ENCODE data around the gene INPP5D.
"Not testable (repeated sequence)": the region's sequence is repeated elsewhere in the genome, so short reads cannot be mapped to it uniquely, and the experiment has no call there.

The INPP5D gene

DNA sequence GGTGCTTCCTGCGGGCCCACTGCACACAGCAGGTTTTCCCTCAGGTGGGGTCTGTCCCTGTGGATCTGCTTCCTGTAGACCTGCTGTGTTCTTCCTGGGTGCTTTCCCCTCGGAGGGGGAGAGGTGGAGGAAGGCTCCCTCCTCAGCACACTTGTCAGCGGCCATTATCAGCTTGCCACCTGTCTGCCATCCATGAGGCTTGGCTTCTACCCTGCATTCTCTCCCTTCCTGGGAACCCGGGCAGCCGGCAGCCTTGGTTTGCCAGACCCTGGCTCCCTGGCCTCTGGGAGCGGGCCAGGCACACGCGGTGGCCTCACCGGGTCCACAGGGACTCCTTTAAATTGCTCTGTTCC lies 58.5 kb downstream of the INPP5D start:
- no peak for DNase-seq (ENCODE audit: low spot score)

GRCh38 chr2:233119123-233119522 lies 59.0 kb downstream of the INPP5D start:
- no peak for DNase-seq (ENCODE audit: low spot score)

DNA sequence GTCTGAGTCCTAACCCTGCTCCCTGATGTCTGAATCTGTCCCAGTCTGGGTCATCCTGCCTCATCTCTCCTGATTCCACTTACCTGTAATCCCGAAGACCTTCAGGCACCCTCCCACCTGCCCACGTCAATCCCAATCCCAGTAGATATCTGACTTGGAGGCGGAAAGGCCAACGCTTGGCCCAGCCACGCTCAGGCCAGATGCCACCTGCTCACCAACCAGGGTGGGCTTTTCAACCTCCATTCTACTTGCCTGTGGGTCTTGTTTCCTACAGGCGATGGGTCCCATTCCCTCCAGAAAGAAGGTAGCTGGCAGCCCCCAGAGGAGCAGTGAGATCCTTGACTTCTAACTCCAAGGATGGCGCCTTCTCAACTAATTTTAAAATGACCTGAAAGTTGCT lies 59.7 kb downstream of the INPP5D start:
- DNase-seq (ENCODE audit: low spot score): no peak

GRCh38 chr2:233120459-233120858 lies 60.3 kb downstream of the INPP5D start:
- no peak for DNase-seq (ENCODE audit: low spot score)

- DNase-seq (ENCODE audit: low spot score): no peak
These were observed 61.7 kb downstream of the INPP5D start for GRCh38 chr2:233121856-233122255.

DNA sequence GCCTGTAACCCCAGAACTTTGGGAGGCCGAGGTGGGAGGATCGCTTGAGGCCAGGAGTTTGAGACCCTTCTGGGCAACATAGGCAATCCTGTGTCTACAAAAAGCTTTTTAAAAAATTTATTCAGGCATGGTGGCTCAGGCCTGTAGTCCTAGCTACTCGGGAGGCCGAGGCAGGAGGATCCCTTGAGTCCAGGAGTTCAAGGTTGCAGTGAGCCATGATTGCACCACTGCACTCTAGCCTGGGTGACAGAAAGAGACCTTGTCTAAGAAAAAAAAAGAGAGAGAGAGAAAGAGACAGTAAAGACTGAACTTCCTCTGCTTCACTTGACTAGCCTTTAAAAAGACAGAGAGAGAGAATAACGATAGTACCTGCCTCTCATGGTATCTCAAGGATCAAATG lies 62.4 kb downstream of the INPP5D start:
- no peak for DNase-seq (ENCODE audit: low spot score)

DNA sequence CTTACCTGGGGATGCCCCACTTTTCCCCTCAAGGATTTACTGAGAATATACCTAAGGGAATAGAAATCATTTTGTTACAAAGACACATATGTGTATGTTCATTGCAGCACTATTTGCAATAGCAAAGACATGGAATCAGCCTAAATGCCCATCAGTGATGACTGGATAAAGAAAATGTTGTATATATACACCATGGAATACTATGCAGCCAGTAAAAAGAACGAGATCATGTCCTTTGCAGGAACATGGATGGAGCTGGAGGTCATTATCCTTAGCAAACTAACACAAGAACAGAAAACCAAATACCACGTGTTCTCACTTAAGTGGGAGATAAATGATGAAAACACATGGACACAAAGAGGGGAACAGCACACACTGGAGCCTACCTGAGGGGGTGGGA lies 63.4 kb downstream of the INPP5D start:
- not testable (repeated sequence) for DNase-seq (ENCODE audit: low spot score)

- DNase-seq (ENCODE audit: low spot score): no peak
These were observed 64.4 kb downstream of the INPP5D start for GRCh38 chr2:233124421-233125080.

DNA sequence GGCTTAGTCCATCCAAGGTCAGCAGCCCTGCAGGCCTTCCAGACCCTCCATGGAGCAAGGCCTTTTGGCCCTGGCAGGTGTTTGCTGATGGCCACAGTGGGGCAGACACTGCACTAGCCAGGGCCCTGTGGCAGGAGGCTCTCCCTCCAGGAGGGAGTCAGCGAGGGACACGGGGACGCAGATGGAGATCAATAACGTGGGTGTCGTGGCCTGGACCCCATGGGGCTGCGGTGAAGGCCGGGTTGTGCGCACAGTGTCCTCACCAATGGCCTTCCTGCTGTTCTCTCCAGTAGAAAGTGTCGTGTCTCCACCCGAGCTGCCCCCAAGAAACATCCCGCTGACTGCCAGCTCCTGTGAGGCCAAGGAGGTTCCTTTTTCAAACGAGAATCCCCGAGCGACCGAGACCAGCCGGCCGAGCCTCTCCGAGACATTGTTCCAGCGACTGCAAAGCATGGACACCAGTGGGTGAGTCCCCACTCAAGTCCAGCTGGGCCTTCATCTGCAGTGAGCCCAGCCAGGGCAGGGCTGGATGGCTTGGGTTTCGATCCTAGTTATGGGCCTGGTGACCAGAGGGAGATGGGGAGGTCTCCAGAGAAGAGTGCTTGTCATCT lies 65.4 kb downstream of the INPP5D start:
- DNase-seq (ENCODE audit: low spot score): no peak

- DNase-seq (ENCODE audit: low spot score): peak; percentile 48
These were observed 69.3 kb downstream of the INPP5D start for GRCh38 chr2:233129351-233129978.

DNA sequence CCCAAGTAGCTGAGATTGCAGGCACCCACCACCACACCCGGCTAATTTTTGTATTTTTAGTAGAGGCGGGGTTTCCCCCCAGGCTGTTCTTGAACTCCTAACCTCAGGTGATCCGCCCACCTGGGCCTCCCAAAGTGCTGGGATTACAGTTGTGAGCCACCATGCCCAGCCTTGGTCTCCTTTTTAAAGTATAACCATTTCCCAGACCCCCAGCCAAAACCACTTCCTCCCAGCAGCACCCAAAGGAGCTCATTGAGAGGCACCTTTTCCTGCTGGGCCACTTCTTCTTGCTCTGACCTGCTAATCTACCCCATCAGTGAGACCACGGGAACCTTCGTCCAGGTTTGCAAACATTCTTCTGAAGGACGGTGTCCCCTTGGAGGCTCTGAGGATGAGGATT lies 69.9 kb downstream of the INPP5D start:
- no peak for DNase-seq (ENCODE audit: low spot score)

- DNase-seq (ENCODE audit: low spot score): no peak
These were observed 70.4 kb downstream of the INPP5D start for GRCh38 chr2:233130481-233131020.

DNA sequence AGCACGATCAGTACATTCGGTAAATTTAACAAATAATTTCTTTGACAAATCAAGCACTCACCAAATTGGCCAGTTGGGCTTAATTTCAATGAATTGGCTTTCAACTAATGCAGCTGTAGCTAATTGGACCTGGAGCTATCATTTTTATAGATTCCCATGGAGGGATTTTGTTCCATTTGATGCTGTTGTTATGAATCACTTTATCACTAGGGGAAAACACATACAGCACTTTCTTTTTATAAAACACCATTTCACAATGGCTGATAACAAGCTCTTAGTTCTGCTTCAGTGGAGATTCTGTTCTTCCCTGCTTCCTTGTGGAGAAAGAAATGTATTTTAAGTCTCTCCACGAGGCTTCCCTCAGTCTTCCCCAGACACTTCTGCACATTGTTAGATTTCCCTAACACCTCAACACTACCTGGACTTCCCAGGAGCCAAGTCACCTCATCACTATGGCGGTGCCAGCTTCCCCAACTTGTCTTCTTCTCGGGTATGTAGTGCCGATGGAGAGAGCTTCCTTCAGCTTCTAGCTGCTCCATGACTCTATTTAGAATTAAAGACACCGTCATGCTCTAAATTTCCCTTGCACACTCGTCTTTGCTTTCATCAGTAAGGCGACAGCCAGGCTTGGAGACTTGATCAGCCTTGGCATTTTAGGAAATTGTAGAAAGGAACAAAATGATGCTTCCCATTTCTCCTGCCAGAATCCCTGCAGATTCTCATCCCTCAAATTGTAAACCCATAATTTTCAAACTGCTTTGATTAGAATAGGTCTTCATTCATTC lies 72.0 kb downstream of the INPP5D start:
- DNase-seq (ENCODE audit: low spot score): no peak

- no peak for DNase-seq (ENCODE audit: low spot score)
These were observed 73.1 kb downstream of the INPP5D start for GRCh38 chr2:233133239-233133638.

DNA sequence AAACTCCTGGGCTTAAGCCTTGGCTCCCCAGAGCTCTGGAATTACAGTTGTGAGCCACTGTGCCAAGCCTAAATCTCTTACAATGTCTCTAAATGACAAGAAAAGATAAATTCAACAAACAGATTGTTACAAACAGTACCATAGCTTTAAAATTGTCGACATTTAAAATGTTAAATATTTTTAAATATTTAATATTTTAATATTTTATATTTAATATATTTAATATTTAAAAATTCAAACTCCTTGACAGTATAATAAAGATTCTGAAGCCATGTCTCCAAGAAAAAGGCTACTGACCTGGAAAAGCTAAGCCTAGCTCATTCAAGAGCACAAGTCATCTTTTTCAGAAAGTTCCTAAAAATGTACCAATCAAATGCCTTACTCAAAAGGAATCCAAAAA lies 75.3 kb downstream of the INPP5D start:
- no peak for DNase-seq (ENCODE audit: low spot score)

DNA sequence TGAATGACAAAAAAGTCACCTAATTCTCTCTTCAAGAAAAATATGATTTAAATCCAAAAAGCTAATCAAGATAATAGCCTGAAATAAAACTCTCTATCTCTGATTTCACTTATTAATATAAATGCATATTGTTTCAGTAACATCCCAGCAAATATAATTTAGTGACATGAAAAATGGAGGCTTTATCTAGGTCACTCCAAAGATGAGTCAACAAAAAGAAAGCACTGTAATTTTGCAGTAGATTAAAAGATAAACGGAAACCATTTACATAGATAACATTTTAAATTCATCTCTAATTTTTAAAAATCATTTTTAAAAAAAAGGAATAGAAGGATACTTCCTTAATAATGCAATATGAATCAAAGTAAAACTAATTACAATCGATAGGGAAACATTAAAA lies 76.9 kb downstream of the INPP5D start:
- DNase-seq (ENCODE audit: low spot score): no peak

DNA sequence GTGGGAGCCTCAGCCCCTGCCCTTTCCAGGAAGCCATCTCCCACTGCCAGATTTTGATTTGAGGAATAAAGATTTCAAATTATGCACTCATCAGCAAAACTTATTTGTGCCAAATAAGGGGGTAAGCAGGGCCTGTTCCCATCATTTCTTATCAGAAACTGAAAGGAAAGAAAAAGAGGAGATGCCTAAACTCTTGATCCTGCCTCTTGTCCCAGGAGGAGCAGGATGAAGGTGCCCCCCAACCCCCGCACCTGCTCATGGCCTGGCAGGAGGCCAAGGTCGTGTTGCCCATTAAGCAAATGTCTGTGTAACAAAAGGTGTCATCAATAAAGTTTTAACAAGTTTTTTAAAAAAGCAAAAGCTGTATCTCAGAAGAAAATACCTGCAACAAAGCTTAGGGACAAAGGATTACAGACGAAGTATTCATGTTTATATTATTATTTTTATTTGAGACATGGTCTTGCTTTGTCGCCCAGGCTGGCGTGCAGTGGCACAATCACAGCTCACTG lies 80.0 kb downstream of the INPP5D start:
- no peak for DNase-seq (ENCODE audit: low spot score)

GRCh38 chr2:233140978-233141377 lies 80.8 kb downstream of the INPP5D start:
- no peak for DNase-seq (ENCODE audit: low spot score)

- DNase-seq (ENCODE audit: low spot score): no peak
These were observed 81.8 kb downstream of the INPP5D start for GRCh38 chr2:233141901-233142300.

DNA sequence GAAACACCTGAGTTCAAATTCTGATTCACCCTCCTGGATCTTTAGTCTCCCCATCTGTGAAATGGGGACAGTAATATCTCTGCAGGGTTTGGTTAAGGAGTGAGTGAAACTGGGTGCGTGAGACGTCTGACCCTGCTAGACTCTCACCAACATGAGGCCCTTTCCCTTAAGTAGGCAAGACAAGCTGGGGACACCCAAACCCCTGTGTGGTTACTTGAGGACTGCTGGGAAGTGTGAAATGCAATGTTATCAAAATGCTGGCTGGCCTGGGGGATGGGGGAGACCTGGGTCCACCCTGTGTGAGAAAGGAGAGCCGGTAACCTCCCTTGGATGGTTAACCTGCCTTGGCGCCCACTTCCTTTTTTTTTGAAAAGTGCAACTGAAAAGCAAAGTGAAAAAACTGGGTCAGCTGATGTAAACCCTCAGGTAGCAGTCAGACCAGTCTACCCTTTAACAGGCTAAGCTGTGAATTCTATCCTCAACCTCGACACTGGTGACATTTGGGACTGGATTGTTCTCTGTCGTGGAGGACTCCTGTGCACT lies 82.3 kb downstream of the INPP5D start:
- no peak for DNase-seq (ENCODE audit: low spot score)

GRCh38 chr2:233143700-233144331 lies 83.7 kb downstream of the INPP5D start:
- no peak for DNase-seq (ENCODE audit: low spot score)

GRCh38 chr2:233145726-233146125 lies 85.6 kb downstream of the INPP5D start:
- no peak for DNase-seq (ENCODE audit: low spot score)
